HG03159 (cell line): Measurements from ENCODE around the gene GCSAML.
A peak's percentile ranks its signal among the peaks of the same experiment; 100 is the strongest.

Experiments used
- ATAC-seq: cut with Tn5 transposase; IDR thresholded peaks from one replicate; pipeline ENCODE4 v1.9.1; 2021; ENCODE audit warnings: mild to moderate bottlenecking, moderate library complexity; ENCODE audit not compliant: unreplicated experiment

The GCSAML gene

DNA sequence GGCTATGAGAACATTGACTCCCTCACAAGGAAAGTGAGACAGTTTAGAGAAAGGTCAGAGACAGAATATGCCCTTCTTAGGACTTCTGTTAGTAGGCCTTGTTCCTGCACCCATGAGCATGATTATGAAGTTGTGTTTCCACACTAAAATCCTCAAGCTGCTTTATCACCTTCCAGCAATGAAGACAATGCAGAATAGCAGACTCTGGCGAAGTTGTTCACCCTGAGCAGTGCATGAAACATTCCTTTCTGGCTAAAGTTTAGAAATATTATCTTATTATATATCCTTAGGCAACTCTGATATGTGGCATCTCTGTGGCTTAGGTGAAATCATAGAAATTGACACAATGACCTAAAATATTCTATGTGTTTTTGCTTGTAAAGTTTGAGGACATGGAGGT is 25.3 kb downstream of the GCSAML start:
- no peak for ATAC-seq

DNA sequence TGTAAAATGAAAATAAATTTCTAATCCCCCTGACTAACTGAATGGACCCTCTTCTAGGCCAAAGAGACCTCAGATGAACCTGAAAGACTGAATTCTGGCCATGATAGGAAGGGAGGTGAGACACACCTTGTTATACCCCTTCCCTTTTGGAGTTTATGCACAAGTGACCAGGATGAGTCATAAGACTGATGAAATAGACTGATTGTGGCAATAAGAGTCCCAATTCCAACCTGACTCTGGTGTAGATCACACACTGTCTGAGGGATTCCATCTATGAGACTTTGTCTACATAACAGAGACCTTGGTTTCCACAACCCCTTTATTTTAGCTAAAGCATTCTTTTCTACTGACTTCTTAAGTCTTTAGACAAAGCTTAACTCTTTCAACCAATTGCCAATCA is 25.7 kb downstream of the GCSAML start:
- ATAC-seq: no peak

DNA sequence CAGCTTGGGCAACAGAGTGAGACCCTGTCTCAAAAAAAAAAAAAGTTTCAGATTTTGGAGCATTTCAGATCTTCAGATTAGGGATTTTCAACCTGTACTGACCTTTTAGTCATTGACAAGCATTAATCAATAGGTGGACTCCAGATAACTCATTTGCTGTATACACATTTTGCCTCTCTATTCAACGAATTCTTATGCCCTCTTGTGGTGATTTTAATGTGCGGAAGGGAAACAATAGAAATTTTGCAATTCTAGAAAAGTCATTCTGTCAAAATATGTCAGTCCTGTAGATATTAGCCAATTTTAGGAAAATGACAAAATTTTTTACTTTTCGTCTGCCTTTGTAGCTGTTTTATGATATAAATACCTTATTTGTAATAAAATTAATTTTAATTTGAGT is 27.6 kb downstream of the GCSAML start:
- peak; percentile 56 for ATAC-seq

DNA sequence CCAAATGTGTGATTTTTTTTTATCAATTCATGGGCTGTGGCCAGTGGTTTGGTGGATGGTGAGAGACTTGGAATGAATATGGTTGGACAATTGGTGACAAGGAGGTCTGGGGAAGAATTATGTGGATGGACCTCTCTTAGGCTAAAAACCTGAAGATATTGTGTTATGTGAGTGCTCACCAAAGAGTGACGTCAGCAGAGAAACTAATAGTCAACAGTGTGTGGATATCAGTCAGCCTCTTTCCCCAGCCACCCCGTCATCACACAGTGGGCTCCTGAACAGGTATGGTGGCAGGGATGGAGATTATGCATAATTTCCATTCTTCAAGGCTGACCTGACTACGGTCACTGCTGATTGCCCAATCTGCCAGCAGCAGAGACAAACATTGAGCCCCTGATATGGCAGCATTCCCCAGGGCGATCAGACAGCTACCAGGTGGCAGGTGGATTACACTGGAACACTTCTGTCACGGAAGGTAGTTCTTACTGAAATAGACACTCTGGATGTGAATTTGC is 30.1 kb downstream of the GCSAML start:
- ATAC-seq: no peak

DNA sequence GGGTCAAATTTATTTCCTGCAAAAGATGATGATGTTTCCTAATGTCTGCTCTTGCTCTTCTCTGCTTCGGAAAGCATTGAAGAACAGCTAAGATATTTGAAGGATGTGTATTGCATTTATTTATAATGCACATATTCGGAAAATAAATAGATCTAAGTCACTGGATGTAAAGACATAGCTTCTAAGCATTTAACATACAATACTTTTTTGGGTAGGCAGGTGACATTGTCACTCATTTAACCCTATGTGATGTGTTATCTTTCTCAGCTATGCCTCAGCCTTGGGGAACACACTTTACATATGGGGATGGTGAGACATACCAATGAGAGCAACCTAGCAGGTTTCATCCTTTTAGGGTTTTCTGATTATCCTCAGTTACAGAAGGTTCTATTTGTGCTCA is 39.1 kb downstream of the GCSAML start, which contains the start of gene OR2G2:
TSS of gene OR2G2 (plus strand) at position 301 of the 400 bp plus-strand sequence. CDS start at position 301, 0 bp downstream.
- no peak for ATAC-seq

DNA sequence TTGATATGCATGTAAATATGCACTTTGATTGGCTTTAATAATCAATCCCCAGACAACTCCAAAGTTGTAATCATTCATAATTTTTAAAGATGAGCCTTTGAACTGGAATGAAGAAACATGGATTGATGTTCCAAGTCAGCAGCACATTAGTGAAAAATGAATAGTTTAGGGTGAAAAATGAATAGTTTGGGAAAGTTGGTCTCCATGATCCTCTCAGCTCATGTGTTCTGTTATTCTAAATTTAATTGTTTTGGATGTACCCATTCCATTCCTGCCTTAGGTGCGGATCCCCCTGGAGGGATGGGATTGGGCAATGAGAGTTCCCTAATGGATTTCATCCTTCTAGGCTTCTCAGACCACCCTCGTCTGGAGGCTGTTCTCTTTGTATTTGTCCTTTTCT is 56.4 kb downstream of the GCSAML start, which contains the start of gene OR2G3:
TSS of gene OR2G3 (plus strand) at position 301 of the 400 bp plus-strand sequence. CDS start at position 301, 0 bp downstream.
- no peak for ATAC-seq

DNA sequence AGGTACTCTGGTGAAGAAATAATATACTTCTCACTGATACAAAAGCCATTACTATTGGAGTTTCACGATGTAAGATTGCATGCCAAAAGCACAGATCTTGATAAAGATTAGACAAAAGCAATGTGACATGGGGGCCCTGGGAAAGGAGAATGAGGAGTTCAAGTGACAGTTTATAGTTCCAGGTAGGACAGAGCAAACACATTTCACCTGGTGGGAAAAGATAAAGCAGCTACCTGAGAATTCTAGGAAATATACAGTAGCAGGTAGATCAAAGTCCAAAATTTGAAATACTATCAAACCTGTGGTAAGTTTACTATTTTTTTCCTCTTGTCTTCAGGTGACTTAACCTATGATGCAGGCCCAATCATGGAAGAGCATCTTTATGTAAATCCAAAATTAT is 64.5 kb downstream of the GCSAML start:
- no peak for ATAC-seq

DNA sequence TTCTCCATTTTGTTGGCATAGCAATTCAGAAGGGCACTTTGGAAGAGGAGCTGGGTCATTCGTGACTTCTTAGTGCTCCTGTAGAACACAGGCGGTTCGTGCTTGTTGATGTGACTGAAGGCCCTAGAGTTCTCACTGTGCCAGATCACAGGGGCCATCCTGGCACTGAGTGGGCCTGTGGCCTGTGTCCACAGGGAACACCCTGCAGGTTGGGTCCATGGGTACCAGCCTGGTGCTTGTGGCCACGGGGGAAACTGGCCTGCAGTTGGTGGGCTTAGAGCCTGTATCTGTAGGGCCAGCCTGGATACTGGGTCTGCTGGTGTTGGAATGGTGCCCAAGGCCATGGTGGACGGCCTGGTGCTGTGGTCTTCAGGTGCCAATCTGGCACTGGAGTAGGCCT is 65.7 kb downstream of the GCSAML start:
- no peak for ATAC-seq
